Sciatic nerve (tissue), 2 donors: ENCODE results near the gene DPYSL4. TPM values are rescaled to one million over a fixed set of nuclear protein-coding genes. Genes with fewer than 3 reads are reported as not detected.

ENCODE experiments used
- ATAC-seq: fragments of 200-7000 bp; cut with Tn5 transposase; one replicate; pipeline ENCODE4 v1.9.1; 2020; ENCODE audit warnings: mild to moderate bottlenecking, moderate library complexity
- DNase-seq: peaks from one replicate; pipeline ENCODE4 v3.0.0-alpha.2; 2020; ENCODE audit warnings: low spot score
- intact Hi-C: fragments of 100-400 bp; cut with DNase I; formaldehyde crosslinking; loops from one replicate; pipeline ENCODE4 v1.14.2; 2022
- total RNA-seq: library from RNA; stranded (reverse); fragmentation: NEBNext Ultra II Directional; extraction: Animal tissue kit (Norgen Biotek cat#: 25700); gene quantifications from one replicate; pipeline ENCODE4 v1.2.1, GENCODE V29; 2021
- donor health status: DM: no; HTN: no; CAD: no.
- donor health status: DM: no; HTN: no; CAD: no.

DPYSL4 gene
- 0.31 TPM for total RNA-seq

GRCh38 chr10:132186488-132187429 lies at the start of gene DPYSL4:
Gene DPYSL4 (plus strand): TSS chr10:132186948. CDS start chr10:132187064, 116 bp downstream.
- intact Hi-C loops, result no loop called here
- ATAC-seq (peak; percentile 54), DNase-seq (no peak)

GRCh38 chr10:132137111-132138072 lies 49.4 kb upstream of the DPYSL4 start:
- DNase-seq, result no peak
- intact Hi-C loops, result no loop called here
- ATAC-seq, result no peak

- DNase-seq (no peak), ATAC-seq (no peak)
- intact Hi-C loops, result no loop called here
These were observed 48.6 kb upstream of the DPYSL4 start for GRCh38 chr10:132138133-132138532.

GRCh38 chr10:132138596-132138995 lies 48.2 kb upstream of the DPYSL4 start:
- no peak for DNase-seq

GRCh38 chr10:132139526-132139925 lies 47.2 kb upstream of the DPYSL4 start:
- ATAC-seq (no peak), DNase-seq (no peak)
- intact Hi-C loops, result no loop called here

More at GRCh38 chr10:132138596-132138995, 48.2 kb upstream of the DPYSL4 start:
- intact Hi-C loops, result no loop called here
- no peak for ATAC-seq

GRCh38 chr10:132140167-132140925 lies 46.4 kb upstream of the DPYSL4 start:
- DNase-seq, result no peak

GRCh38 chr10:132141076-132141475 lies 45.7 kb upstream of the DPYSL4 start:
- ATAC-seq (no peak), DNase-seq (no peak)
- intact Hi-C loops, result no loop called here

More at GRCh38 chr10:132140167-132140925, 46.4 kb upstream of the DPYSL4 start:
- intact Hi-C loops, result no loop called here
- ATAC-seq, result no peak

GRCh38 chr10:132141526-132142395 lies 45.0 kb upstream of the DPYSL4 start:
- DNase-seq, result no peak
- intact Hi-C loops, result no loop called here
- ATAC-seq, result peak; percentile 11

GRCh38 chr10:132142396-132143161 lies 44.2 kb upstream of the DPYSL4 start:
- DNase-seq (no peak), ATAC-seq (peak; percentile 57)
- intact Hi-C loops, result no loop called here

- intact Hi-C loops, result no loop called here
- DNase-seq (no peak), ATAC-seq (no peak)
These were observed 43.6 kb upstream of the DPYSL4 start for GRCh38 chr10:132143162-132143561.

GRCh38 chr10:132144086-132144485 lies 42.7 kb upstream of the DPYSL4 start:
- no peak for ATAC-seq
- DNase-seq, result no peak
- intact Hi-C loops, result no loop called here

- DNase-seq (no peak), ATAC-seq (no peak)
- intact Hi-C loops, result no loop called here
These were observed 41.7 kb upstream of the DPYSL4 start for GRCh38 chr10:132145002-132145401.

- intact Hi-C loops, result no loop called here
- DNase-seq, result no peak
- no peak for ATAC-seq
These were observed 41.1 kb upstream of the DPYSL4 start for GRCh38 chr10:132145521-132146185.

GRCh38 chr10:132146271-132146671 lies 40.5 kb upstream of the DPYSL4 start:
- ATAC-seq (no peak), DNase-seq (no peak)
- intact Hi-C loops, result no loop called here

GRCh38 chr10:132146941-132147915 lies 39.5 kb upstream of the DPYSL4 start:
- intact Hi-C loops, result no loop called here
- no peak for ATAC-seq
- DNase-seq, result no peak
